IPS-11a (cell line): ENCODE measurements around the gene TEC.

Source experiments
- H3K4me3 ChIP-seq: one replicate; pipeline ENCODE4 v1.5.1; 2013; ENCODE audit warnings: low read depth, low read length, control low read depth

Gene TEC

DNA sequence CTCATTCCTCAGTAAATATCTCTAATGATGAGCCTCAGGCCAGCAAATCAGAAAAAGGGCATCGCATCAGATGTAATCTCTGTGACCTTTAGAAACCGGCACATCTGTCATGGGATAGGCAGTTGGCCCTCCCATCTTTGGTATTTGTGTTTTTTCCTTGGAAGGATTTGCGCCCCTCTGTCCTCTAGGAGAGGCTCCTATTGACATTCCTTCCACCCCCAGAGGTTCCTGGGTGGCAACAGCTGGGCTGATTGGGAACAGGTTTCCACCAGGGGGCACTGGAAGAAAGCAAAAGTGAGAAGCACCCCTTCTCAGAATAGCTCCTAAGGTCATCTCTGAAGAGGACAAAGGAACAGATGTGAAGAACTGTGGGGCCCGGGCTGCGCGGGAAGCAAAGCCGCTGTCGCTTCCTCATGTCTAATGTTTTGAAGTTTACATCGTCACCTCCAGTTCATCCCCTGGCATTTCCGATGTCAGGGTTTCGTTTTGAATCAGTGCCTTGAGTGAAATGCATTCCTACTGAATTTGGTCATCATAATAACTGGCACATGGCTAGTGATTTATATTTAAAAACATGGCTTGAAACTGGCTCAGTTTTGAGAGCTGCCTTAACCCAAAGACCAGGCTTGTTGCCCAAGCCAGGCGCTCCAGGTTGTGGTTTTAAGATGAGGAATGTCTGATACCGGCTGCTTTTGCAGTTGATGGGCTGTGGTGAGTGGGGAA is 141.8 kb downstream of the TEC start:
- no peak overlapping the region for H3K4me3 ChIP-seq

DNA sequence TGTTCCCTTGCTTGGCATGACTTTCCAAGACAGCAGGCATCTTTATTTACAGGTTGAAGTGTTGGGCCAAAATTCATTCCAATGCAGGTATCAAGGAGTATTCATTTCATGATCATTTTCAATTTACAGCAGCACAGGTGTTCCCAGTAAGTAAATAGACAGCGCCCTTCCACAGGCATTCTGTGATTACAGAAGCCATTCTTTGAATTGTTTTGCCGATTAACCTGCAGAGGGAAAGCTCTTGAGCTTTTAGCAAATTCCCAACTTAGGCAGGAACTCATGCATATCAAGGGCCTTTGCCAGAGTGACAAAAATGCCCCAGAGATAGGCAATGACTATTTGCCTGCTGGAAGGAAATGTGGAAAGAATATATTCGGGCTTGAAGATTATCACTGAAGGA is 142.4 kb downstream of the TEC start:
- H3K4me3 ChIP-seq, result no peak overlapping the region

DNA sequence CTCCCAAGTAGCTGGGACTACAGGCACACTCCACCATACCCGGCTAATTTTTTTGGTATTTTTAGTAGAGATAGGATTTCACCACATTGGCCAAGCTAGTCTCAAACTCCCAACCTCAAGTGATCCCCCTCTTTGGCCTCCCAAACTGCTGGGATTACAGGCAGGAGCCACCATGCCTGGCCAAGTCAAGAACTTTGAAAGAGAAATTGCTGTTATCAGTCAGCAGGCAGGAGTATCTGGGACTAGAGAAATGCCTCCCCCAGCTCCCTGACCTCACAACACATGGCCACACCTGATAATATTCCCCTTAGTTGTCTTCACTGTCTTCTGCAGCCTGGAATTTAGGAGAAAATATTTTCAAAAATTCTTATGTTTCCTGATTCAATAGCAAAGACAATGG is 143.0 kb downstream of the TEC start:
- no peak overlapping the region for H3K4me3 ChIP-seq

- H3K4me3 ChIP-seq, result no peak overlapping the region
These were observed 144.8 kb downstream of the TEC start for GRCh38 chr4:48124870-48125269.

DNA sequence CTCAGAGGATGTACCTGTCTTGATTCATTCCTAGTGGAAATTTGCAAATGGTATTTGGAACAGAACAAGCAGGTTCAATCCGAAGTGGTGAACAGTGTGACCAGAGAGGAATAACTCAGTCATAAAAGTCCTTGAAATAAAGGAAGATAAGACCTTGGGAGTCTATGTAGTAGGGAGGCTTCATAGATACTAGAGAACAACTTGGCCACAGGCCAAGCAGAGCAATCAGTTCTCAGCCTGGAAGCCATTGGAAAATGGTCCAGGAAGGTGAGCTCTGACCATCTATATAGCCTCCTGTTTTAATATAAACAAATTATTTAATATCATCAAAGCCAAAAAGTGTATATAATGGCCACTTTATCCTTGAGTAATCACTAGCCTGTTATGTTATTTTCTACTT is 146.9 kb downstream of the TEC start:
- H3K4me3 ChIP-seq, result no peak overlapping the region

GRCh38 chr4:48121180-48121579 is 148.5 kb downstream of the TEC start:
- H3K4me3 ChIP-seq, result no peak overlapping the region

DNA sequence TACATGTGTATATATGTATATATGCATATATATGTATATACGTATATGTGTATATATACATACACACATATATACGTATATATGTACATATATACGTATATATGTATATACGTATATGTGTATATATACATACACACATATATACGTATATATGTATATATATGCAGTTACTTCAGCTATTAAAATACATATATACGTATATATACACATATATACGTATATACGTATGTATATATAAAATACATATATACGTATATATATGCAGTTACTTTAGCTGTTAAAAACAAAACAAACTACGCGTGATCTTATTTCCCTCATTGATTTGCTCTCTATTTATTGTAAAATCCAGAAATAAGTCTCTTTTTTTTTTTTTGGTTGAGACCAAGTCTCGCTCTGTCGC is 149.5 kb downstream of the TEC start:
- no peak overlapping the region for H3K4me3 ChIP-seq

- H3K4me3 ChIP-seq, result no peak overlapping the region
These were observed 150.0 kb downstream of the TEC start for GRCh38 chr4:48119646-48120045.

DNA sequence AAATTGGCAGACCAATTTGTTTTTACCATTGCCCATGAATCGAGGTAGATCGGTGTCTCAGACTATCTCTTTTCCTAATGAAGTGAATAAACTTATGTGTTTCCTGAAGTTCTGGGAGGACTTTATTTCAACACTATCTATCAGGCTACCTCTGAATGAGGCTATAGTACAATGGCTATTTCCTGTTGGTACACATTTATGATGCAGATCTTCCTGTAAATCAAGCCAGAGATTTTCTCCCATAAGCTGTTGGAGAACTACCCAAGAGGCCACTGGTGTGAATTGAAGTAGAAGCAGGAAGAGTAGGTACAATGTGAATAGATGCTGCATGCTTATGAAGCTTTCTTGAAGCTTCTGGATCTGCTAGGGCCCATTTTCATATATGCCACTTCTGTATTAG is 151.6 kb downstream of the TEC start:
- no peak overlapping the region for H3K4me3 ChIP-seq

DNA sequence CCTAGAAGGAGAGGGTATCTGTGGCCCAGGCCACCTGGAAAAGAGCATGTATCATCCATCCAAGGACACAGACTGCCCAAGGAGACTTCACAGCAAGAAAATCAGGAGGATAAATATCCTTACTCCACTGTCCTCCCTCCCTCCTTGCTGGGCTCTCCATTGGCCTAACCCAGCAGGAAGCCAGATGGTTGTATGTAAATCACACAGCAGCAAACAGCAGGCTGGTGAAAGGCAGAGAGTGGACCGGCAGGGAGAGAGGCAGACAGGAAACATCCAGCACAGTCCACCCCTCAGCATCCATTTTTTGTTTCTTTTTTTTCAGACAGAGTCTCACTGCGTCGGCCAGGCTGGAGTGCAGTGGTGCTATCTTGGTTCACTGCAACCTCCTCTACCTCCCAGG is 153.1 kb downstream of the TEC start:
- H3K4me3 ChIP-seq, result no peak overlapping the region

GRCh38 chr4:48114412-48114811 is 155.2 kb downstream of the TEC start:
- no peak overlapping the region for H3K4me3 ChIP-seq

GRCh38 chr4:48112017-48112667 is 157.5 kb downstream of the TEC start:
- H3K4me3 ChIP-seq, result no peak overlapping the region

- H3K4me3 ChIP-seq, result no peak overlapping the region
These were observed 159.1 kb downstream of the TEC start for GRCh38 chr4:48110452-48110978.

DNA sequence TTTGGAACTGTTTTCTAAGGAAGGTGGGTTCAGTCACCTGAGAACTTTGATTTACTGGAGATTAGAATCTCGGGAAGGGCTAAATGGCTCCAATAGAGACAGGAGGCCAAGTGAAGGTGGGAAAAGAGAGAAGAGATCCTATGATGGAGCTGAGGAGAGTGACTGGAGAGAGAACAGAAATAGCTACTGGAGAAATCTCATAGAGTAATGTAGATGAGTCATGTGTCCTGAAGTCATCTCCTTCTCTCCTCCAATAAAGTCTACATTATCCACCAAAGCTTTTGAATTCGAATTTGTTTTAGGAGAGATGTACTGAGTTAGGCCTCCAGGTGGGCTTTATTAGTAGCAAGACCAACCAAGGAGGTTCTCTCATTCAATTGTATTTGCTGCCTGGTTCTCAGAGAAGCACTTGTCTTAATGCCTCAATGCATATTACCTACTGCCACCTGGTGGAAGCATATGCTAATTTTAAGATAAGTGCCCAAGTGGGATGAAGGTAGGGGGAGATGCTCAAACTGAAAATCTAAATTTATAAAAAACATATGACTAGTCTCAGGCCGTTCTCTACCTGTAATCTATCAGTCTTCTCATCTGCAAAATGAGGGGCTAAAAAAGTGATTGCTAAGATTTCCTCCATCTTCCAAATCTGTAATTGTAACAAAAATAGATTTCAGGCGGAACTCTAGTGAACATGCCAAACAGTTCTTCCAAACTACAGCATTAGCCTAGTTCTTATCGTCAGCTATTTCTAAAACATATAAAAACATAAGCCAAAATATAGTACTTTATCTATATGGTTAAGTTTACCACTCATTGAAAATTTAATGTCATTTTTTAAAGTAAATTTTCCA is 160.0 kb downstream of the TEC start:
- no peak overlapping the region for H3K4me3 ChIP-seq

DNA sequence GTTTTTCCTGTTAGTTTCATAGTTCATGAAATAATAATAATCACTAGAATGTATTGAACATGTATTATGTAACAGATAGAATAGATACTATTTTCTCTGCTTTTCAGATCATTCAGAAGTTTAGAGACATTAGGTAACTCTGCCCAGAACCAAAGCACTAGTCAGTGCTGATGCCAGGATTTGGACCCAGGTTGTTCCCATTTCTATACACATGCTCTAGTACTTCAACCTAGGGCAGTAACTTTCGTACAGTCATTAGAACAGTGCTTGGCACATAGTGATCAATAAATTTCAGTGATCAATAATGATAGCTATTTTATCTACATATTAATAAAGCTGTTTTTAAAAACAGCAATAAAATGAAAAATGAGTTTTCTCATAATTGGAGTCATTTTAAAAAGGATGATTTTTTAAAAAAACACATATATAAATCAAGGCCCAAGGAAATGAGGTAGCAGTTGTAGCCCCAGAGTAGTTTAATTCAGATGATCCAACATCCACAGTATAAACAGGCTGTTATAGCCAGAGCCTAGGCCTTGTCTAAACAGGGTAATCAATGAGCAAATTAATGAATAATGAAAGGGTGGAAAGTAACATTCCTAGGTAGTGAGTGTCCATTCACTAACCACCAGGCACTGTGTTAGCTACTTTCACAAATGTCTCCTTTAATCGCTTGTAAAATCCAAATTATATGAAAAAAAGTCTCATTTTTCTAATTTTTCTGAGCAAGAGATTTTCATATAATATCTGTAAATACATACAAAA is 161.1 kb downstream of the TEC start:
- no peak overlapping the region for H3K4me3 ChIP-seq

DNA sequence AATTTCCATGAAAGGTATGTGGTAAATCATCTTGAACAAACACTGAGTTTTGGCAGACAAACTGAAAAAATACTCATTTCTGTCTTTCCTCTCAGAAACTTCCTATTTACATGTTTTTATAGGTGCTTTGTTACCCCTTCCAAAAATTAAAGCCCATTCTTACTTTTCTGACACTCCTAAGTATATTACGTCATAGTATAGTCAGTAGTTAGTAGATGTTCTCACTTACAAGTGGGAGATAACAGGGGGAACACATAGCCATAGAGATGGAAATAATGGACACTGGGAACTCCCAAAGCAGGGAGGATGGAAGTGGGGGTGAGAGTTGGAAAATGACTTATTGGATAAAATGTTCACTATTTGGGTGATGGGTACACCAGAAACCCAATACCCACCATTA is 164.4 kb downstream of the TEC start:
- H3K4me3 ChIP-seq, result no peak overlapping the region

GRCh38 chr4:48103483-48104139 is 166.0 kb downstream of the TEC start:
- no peak overlapping the region for H3K4me3 ChIP-seq

DNA sequence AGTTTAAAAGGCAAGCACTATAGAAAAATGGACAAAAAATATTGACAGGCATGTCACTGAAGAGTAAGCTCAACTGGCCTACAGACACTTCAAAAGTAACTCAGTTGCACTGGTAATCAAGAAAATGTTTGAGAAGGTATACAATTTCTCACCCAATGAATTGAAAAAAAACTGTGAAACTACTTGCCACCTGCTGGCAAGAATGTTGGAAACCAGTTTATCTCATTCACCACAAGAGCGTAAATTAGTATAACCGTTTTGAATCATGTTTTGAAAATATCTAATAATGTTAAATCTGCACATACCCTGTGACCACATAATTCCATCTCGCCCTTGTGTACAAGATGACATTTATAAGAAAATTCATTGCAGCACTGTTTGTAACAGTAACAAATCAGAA is 167.3 kb downstream of the TEC start:
- H3K4me3 ChIP-seq, result no peak overlapping the region

DNA sequence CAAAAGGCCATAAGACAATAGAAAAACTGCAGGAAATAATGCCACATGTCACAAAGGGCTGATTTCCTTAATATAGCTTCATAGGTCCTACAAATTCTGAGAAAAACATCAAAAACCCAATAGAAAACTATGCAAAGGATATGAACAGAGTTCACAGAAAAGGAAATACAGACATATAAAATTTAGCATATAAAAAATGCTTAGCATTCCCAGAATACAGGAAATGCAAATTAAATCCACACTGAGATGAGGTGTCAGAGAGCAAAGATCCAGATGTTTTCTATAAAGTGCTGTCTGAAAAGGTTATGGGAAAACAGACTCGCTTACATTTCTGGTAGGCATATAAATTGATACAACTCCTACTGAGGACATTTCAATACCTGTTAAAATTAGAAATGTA is 169.4 kb downstream of the TEC start:
- no peak overlapping the region for H3K4me3 ChIP-seq

DNA sequence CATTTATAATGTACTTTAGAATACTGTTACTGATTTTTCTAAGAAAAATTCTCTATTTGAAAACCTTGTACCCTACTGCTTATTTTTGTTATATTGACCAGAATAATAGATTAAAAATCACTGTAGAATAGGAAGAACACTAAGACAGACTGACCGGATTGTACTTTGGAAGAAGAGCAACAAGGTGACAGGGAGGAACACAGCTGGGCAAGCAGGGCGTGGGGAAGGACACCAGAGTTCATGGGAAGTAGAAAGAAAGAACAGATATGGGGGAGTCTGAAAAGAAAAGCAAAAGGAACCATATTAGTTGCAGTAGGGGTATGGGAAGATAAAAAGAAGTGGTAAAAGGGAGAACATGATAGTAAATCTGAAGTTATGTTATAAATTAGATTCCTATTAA is 174.2 kb downstream of the TEC start:
- H3K4me3 ChIP-seq, result no peak overlapping the region
